ENCODE measurements around the gene PRDM2. TPM values are rescaled to one million over a fixed set of nuclear protein-coding genes. Genes with fewer than 3 reads are reported as not detected.

The PRDM2 gene
- total RNA-seq, 4 donors from 2014 or later: 32.6 to 48.1 (median 38.0) TPM

GRCh38 chr1:13794231-13795187, 94.5 kb downstream of the PRDM2 start:
- no peak for TF ChIP-seq CTCF (IDR thresholded peaks at IDR 0.05; ENCODE audit: low read depth)

- no peak for TF ChIP-seq CTCF (IDR thresholded peaks at IDR 0.05; ENCODE audit: low read depth)
These were observed 97.4 kb downstream of the PRDM2 start for GRCh38 chr1:13797397-13797796.

- TF ChIP-seq CTCF (IDR thresholded peaks at IDR 0.05; ENCODE audit: low read depth): no peak
These were observed 98.1 kb downstream of the PRDM2 start for GRCh38 chr1:13798120-13798519.

GRCh38 chr1:13799502-13800283, 99.7 kb downstream of the PRDM2 start:
- TF ChIP-seq CTCF (IDR thresholded peaks at IDR 0.05; ENCODE audit: low read depth): no peak

- TF ChIP-seq CTCF (IDR thresholded peaks at IDR 0.05; ENCODE audit: low read depth): no peak
These were observed 101.2 kb downstream of the PRDM2 start for GRCh38 chr1:13801232-13801631.

- TF ChIP-seq CTCF (IDR thresholded peaks at IDR 0.05; ENCODE audit: low read depth): no peak
These were observed 101.9 kb downstream of the PRDM2 start for GRCh38 chr1:13801655-13802486.
